NT2/D1 (cell line): ENCODE measurements around the gene CDK6.

ENCODE experiments used
- YY1 ChIP-seq: IDR thresholded peaks from 2 replicates; pipeline ENCODE4 v1.6.1; 2011; ENCODE audit not compliant: insufficient read length, insufficient read depth
- ZNF274 ChIP-seq: IDR thresholded peaks from 2 replicates; pipeline ENCODE4 v1.6.1; 2011; ENCODE audit warnings: mild to moderate bottlenecking, low read depth, low read length

- TF ChIP-seq ZNF274 (no peak), YY1 (no peak)
Observed at GRCh38 chr7:92768501-92769393, 67.6 kb downstream of the CDK6 start.
